LNCAP (cell line): ENCODE measurements around the gene GRIN2C.
A peak's percentile ranks its signal among the peaks of the same experiment; 100 is the strongest.

Experiments
- TF ChIP-seq, protein P1 (sequence below): fragments of 450-650 bp; IDR thresholded peaks from 2 replicates; pipeline ENCODE4 v1.5.1; 2017; ENCODE audit warnings: mild to moderate bottlenecking

Gene GRIN2C

DNA sequence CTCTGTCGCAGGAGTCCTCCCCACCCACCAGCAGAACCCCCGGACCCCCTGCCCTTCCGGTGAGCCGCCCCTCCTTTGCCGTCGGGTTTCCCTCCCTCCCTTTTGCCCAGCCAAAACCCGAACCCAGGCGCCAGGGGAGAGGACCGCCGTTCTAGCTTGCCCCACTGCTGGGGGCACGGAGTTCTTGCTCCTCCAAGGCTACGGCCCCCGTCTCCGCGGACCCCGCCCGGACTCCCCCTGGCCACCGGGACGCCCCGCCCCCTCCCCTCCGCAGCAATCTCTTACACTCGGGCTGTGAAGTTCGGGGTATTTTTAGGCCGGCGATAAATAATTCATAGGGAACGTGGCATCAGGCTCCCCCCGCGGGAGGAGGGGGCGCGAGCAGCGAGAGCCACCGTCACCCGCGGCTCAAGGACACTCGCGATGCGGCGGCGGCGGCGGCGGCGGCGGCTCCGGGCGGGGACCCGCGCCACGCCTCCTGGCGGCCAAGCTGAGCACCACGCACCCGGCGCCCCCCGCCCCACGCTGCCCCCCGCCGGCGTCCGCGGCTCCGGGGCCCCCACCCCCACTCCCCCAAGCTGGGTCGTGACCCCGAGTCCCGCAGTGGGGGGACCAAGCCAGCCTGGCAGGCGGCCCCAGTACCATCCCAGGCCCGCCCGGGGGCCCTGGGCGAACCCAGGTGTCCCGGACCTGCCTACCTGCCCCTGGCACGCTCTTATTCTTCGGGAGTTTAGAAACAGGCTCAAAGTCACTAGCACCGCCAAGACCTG is at the start of gene GRIN2C:
Gene GRIN2C, minus strand, starts transcription at position 427 of the 770 bp plus-strand sequence. CDS start 4,793 bp downstream, outside the sequence.
- TF ChIP-seq, protein P1, sequence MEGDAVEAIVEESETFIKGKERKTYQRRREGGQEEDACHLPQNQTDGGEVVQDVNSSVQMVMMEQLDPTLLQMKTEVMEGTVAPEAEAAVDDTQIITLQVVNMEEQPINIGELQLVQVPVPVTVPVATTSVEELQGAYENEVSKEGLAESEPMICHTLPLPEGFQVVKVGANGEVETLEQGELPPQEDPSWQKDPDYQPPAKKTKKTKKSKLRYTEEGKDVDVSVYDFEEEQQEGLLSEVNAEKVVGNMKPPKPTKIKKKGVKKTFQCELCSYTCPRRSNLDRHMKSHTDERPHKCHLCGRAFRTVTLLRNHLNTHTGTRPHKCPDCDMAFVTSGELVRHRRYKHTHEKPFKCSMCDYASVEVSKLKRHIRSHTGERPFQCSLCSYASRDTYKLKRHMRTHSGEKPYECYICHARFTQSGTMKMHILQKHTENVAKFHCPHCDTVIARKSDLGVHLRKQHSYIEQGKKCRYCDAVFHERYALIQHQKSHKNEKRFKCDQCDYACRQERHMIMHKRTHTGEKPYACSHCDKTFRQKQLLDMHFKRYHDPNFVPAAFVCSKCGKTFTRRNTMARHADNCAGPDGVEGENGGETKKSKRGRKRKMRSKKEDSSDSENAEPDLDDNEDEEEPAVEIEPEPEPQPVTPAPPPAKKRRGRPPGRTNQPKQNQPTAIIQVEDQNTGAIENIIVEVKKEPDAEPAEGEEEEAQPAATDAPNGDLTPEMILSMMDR: peak; percentile 77

DNA sequence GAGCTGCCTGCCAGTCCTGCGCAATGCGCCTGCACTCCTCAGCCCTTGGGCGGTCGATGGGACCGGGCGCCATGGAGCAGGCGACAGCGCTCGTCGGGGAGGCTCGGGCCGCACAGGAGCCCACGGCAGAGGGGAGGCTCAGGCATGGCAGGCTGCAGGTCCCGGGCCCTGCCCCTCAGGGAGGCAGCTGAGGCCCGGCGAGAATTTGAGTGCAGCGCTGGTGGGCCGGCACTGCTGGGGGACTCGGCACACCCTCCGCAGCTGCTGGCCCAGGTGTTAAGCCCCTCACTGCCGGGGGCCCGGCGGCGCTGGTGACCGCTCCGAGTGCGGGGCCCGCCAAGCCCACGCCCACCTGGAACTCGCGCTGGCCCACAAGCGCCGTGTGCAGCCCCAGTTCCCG is 47.3 kb upstream of the GRIN2C start:
- TF ChIP-seq, protein P1: no peak

DNA sequence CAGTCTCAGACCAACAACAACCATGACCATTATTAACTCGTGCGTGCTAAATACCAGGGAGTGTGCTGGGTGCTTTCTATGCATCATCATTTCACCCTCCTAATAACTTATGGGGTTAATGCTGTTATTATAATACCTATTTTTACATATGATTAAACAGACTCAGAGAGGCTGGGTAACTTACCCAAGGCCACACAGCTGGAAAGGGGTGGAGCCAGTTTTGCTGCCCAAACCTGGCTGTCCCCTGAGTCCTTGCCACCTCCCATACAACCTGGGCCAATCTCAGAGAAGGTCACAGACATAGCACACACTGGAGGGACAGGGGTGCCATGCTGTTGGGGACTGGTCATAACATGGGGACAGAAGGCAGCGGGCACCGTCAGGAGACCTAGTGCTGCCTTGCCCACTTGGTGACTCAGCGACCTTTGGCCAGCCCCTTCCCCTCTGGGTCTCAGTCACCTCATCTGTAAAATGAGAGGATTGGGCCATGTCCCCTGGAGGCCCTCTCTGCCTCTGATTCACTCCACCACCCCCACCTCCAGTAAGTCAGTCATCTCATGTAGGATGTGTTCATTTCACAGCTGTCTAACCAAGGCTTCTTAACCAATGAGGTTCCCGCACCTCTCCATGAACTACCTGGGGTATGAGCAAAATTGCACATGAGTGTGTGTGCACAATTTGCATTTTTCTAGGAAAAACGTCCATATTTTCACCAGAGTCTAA is 45.2 kb upstream of the GRIN2C start:
- TF ChIP-seq, protein P1: no peak

DNA sequence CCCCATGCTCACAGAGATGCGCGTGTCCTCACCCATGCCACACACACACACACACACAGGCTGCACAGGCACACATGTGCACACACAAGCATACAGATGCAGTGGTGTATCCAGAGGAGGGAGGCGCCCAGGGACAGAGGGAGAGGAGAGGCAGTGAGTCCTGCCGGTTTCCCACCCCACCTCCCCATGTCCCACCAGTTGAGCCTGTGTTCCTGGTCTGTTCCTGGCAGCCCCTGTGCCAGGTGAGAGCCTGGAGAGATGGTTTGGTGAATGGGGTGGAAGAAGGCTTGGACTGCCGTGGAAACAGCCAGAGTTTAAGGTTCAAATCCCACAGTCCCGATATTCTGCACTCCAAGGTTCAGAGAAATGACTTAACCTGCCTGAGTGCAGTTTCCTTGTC is 44.0 kb upstream of the GRIN2C start:
- TF ChIP-seq, protein P1: no peak

DNA sequence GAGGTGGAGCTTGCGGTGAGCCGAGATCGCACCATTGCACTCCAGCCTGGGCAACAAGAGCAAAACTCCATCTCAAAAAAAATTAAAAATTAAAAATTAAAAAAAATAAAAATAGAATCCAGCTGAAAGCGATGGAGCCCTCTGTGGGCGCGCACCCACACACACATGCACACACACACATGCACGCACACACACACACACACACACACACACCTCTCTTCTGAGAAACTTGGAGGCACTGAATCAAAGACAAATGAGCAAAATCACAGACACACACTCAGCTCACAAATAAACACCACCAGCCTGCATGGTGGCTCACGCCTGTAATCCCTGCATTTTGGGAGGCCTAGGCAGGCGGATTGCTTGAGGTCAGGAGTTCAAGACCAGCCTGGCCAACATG is 43.3 kb upstream of the GRIN2C start:
- TF ChIP-seq, protein P1: no peak

DNA sequence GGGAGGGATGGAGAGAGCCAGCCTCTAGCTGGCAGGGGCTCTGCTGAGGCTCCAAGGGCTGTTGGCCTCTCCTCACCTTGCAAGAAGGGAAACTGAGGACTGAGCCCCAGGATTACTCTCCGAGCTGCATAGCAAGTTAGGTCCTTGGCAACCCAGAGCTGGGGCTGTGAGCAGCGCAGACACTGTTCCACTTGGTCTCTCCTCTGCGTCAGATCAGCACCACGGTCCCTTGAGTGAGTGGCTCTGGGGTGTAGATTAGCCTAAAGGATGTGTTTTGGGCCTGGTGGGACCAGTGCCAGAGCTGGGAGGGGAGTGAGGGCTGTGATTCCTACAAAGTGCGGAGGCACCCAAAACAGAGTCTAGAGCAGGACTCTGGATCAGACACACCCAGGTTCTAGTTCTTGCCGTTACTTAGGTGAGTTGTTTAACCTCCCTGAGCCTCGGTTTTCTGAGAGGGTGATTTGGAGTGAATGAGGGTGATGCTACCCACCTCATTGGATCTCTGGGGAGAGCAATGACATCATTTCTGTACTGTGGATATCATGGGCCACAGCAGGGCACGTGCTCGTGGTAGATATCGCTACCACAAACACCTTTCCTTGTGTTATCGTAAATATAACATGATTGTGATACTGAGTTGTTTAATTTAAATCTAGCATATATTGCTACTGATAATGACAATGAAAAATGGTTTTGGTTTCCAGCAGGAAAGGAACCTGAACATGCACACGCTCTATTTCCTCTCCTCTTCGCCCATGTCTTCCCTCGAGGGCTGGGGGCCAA is 41.9 kb upstream of the GRIN2C start:
- TF ChIP-seq, protein P1: no peak

DNA sequence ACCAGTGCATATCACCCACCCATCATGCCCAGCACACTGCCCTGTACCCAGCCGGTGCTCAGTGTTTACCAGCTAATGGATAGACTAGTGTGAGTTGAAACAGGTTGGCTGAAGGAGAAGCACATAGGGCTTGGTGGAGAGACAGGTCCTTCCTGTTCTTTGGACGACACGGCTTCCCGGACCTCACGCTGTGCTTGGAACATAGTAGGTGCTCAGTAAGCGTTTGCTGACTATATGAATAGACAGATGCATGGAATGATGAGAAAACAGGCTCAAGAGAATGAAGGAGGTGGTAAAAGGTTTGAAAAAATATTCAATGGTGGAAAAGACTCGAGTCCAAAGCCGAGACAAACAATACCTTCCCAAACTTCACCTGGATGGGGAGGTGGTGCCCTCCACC is 40.5 kb upstream of the GRIN2C start:
- TF ChIP-seq, protein P1: no peak
